Astrocyte of the spinal cord (primary cell): ENCODE measurements around the gene FGF1.
A peak's percentile ranks its signal among the peaks of the same experiment; 100 is the strongest.

ENCODE experiments used
- DNase-seq: peaks from one replicate; pipeline ENCODE4 v3.0.0; 2011; ENCODE audit warnings: low read depth, low spot score
- H3K4me3 ChIP-seq: 2 replicates; pipeline ENCODE4 v1.5.1; 2011; ENCODE audit warnings: low read depth, mild to moderate bottlenecking, low read length, moderate library complexity
- in situ Hi-C: cut with HindIII; loops from 2 replicates; pipeline ENCODE4 v1.10.0; 2017; ENCODE audit warnings: low sequenced_read_pairs
- TF ChIP-seq, protein P1 (sequence below): IDR thresholded peaks from 2 replicates; pipeline ENCODE4 v1.5.1; 2012; ENCODE audit warnings: low read depth, mild to moderate bottlenecking, low read length, inconsistent platforms

FGF1 gene

GRCh38 chr5:142547445-142548380 is 138.2 kb downstream of the FGF1 start:
- in situ Hi-C loops, result loop anchor here (25.0 kb wide), 1 partner anchor 385 kb away; no protein-coding TSS in a partner anchor
- no peak overlapping the region for H3K4me3 ChIP-seq
- TF ChIP-seq, protein P1, sequence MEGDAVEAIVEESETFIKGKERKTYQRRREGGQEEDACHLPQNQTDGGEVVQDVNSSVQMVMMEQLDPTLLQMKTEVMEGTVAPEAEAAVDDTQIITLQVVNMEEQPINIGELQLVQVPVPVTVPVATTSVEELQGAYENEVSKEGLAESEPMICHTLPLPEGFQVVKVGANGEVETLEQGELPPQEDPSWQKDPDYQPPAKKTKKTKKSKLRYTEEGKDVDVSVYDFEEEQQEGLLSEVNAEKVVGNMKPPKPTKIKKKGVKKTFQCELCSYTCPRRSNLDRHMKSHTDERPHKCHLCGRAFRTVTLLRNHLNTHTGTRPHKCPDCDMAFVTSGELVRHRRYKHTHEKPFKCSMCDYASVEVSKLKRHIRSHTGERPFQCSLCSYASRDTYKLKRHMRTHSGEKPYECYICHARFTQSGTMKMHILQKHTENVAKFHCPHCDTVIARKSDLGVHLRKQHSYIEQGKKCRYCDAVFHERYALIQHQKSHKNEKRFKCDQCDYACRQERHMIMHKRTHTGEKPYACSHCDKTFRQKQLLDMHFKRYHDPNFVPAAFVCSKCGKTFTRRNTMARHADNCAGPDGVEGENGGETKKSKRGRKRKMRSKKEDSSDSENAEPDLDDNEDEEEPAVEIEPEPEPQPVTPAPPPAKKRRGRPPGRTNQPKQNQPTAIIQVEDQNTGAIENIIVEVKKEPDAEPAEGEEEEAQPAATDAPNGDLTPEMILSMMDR, result no peak
- peak; percentile 38 for DNase-seq

- peak; percentile 59 for DNase-seq
- TF ChIP-seq, protein P1, result no peak
- in situ Hi-C loops, result loop anchor here (25.0 kb wide), 1 partner anchor 383 kb away; no protein-coding TSS in a partner anchor
- H3K4me3 ChIP-seq, result no peak overlapping the region
Measured at GRCh38 chr5:142545650-142546322, 140.1 kb downstream of the FGF1 start.

- TF ChIP-seq, protein P1, result no peak
- H3K4me3 ChIP-seq, result no peak overlapping the region
- peak; percentile 30 for DNase-seq
- in situ Hi-C loops, result loop anchor here (25.0 kb wide), 1 partner anchor 383 kb away; no protein-coding TSS in a partner anchor
Measured at GRCh38 chr5:142544946-142545649, 140.8 kb downstream of the FGF1 start.

GRCh38 chr5:142544071-142544753 is 141.7 kb downstream of the FGF1 start:
- DNase-seq, result no peak
- TF ChIP-seq, protein P1, result no peak
- H3K4me3 ChIP-seq, result no peak overlapping the region
- in situ Hi-C loops, result loop anchor here (25.0 kb wide), 1 partner anchor 382 kb away; no protein-coding TSS in a partner anchor

DNA sequence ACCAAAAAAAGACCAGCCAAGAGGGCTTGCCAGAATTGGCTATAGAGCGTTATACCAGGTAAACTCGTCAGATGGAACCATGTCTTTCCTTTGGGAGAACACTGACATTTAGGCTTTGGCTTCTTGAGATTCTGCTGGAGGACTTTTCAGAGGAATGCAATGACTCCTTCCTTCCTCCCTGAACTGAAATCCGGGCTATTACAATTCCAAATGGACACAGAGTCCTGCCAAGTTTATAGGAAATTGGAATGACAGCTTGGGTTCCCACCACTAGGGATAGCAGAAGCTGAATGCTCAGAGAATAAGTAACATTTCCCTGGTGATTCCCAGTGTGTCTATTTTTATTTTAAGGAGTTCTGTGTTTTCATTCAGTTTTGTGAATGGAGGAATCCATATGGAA is 143.0 kb downstream of the FGF1 start:
- DNase-seq, result peak; percentile 26
- no peak overlapping the region for H3K4me3 ChIP-seq
- in situ Hi-C loops, result loop anchor here (25.0 kb wide), 1 partner anchor 381 kb away; no protein-coding TSS in a partner anchor
- TF ChIP-seq, protein P1, result peak; percentile 19
